Activated T-cell treated with anti-CD3 and anti-CD28 coated beads, Interleukin-2, amount 50 U/mL, for 72 hours (primary cell): ENCODE data around the gene OR8D4. TPM values are rescaled to one million over a fixed set of nuclear protein-coding genes. Genes with fewer than 3 reads are reported as not detected.
"Not testable (repeated sequence)": the region's sequence is repeated elsewhere in the genome, so short reads cannot be mapped to it uniquely, and the experiment has no call there.

Experiments
- ATAC-seq, 2 donors: fragments of 150-1000 bp; cut with Tn5 transposase; replicated peaks in 1 of 2; 2 replicates each; pipeline ENCODE4 v1.10.0; 2021; ENCODE audit warnings: moderate library complexity in 2 of 2, mild to moderate bottlenecking in 1 of 2
- DNase-seq, 2 donors: peaks; one replicate each; pipeline ENCODE4 v3.0.0; 2021 to 2022; ENCODE audit warnings: mixed read lengths in 1 of 2
- H3K27ac Mint-ChIP-seq: one replicate; pipeline ENCODE4 v1.8.0; 2022; ENCODE audit warnings: mild to moderate bottlenecking, moderate library complexity, mixed read lengths
- H3K27me3 Mint-ChIP-seq: one replicate; pipeline ENCODE4 v1.8.0; 2022; ENCODE audit warnings: low read depth, mixed read lengths
- H3K36me3 Mint-ChIP-seq, 2 donors: one replicate each; pipeline ENCODE4 v1.8.0; 2022; ENCODE audit warnings: mixed read lengths in 2 of 2, mild to moderate bottlenecking in 1 of 2; ENCODE audit not compliant: insufficient read depth in 2 of 2
- H3K4me1 Mint-ChIP-seq: one replicate; pipeline ENCODE4 v1.8.0; 2022; ENCODE audit warnings: low read depth, mixed read lengths
- H3K4me3 Mint-ChIP-seq, 2 donors: one replicate each; pipeline ENCODE4 v1.8.0; 2022; ENCODE audit warnings: mild to moderate bottlenecking in 2 of 2, mixed read lengths in 2 of 2, moderate library complexity in 2 of 2
- H3K9me3 Mint-ChIP-seq, 2 donors: one replicate each; pipeline ENCODE4 v1.8.0; 2022; ENCODE audit warnings: mixed read lengths in 2 of 2
- total RNA-seq, 2 donors: library from RNA; stranded (reverse); gene quantifications; one replicate each; pipeline ENCODE4 v1.2.3, GENCODE V29; 2022

OR8D4 gene
- not detected for total RNA-seq

- ATAC-seq (no peak), DNase-seq (no peak)
- Mint-ChIP-seq H3K27ac (no peak within 1 kb of the TSS), H3K4me3 (no peak within 1 kb of the TSS), H3K27me3 (peaks cover 8% of the 10 kb centered on the region), H3K4me1 (no peaks in the 10 kb centered on the region), H3K9me3 (no peaks in the 10 kb centered on the region), H3K36me3 (no peaks in the 10 kb centered on the region)
Observed at GRCh38 chr11:123901867-123902266, at the start of gene OR8D4. Gene OR8D4 (plus strand): TSS chr11:123902167. CDS start chr11:123906432, 4,265 bp downstream.

GRCh38 chr11:123852321-123852720, 49.6 kb upstream of the OR8D4 start:
- no peak overlapping the region for H3K27ac Mint-ChIP-seq
- no peaks in the 10 kb centered on the region for H3K36me3 Mint-ChIP-seq
- no peak for ATAC-seq
- peaks cover 10% of the 10 kb centered on the region for H3K27me3 Mint-ChIP-seq
- H3K4me3 Mint-ChIP-seq = no peak overlapping the region
- no peak for DNase-seq
- H3K9me3 Mint-ChIP-seq = peaks cover 1 to 6% of the 10 kb centered on the region in 2 donors
- no peaks in the 10 kb centered on the region for H3K4me1 Mint-ChIP-seq

GRCh38 chr11:123853038-123853437, 48.9 kb upstream of the OR8D4 start:
- DNase-seq (no peak), ATAC-seq (no peak)
- no peaks in the 10 kb centered on the region for H3K36me3 Mint-ChIP-seq
- peaks cover 10% of the 10 kb centered on the region for H3K27me3 Mint-ChIP-seq
- H3K9me3 Mint-ChIP-seq = peaks cover 1 to 6% of the 10 kb centered on the region in 2 donors
- no peak overlapping the region for H3K4me3 Mint-ChIP-seq
- H3K4me1 Mint-ChIP-seq = no peaks in the 10 kb centered on the region
- H3K27ac Mint-ChIP-seq = no peak overlapping the region

GRCh38 chr11:123856444-123856843, 45.5 kb upstream of the OR8D4 start:
- Mint-ChIP-seq H3K4me1 (no peaks in the 10 kb centered on the region), H3K27me3 (no peaks in the 10 kb centered on the region), H3K4me3 (no peak overlapping the region), H3K36me3 (no peaks in the 10 kb centered on the region), H3K27ac (no peak overlapping the region), H3K9me3 (peaks cover 0 to 6% of the 10 kb centered on the region in 2 donors)
- DNase-seq (no peak), ATAC-seq (no peak)

DNA sequence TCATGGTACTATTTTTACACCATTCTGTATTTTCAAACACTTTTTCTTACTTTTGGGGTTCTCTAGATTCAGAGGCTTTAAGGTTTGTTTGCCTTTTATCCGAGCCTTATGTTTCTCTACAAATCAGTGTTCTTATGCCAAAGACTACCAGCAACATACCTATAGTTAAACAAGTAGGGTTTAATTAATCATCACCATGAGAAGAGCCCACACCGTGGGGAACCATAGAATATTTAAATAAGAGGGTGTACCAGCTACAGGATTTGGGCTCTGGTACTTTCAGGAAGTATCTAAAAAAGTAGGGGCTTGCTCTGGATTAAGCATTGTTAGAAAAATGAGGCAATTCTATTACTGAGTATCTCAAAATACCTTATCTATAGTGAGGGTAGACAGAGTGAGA, 42.2 kb upstream of the OR8D4 start:
- Mint-ChIP-seq H3K27ac (no peak overlapping the region), H3K4me1 (no peaks in the 10 kb centered on the region), H3K27me3 (no peaks in the 10 kb centered on the region), H3K9me3 (peaks cover 0 to 6% of the 10 kb centered on the region in 2 donors), H3K36me3 (no peaks in the 10 kb centered on the region), H3K4me3 (no peak overlapping the region)
- ATAC-seq (no peak), DNase-seq (no peak)

DNA sequence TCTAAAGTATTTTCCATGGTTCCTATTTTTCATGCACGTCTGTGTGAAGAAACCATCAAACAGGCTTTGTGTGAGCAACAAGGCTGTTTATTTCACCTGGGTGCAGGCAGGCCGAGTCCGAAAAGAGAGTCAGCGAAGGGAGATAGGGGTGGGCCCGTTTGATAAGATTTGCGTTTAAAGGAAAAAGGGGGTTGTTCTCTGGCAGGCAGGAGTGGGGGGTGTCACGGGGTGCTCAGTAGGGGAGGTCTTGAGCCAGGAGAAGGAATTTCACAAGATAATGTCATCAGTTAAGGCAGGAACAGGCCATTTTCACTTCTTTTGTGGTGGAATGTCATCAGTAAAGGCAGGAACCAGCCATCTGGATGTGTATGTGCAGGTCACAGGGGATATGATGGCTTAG, 36.7 kb upstream of the OR8D4 start:
- H3K4me3 Mint-ChIP-seq, H3K4me1 Mint-ChIP-seq, H3K27ac Mint-ChIP-seq, H3K36me3 Mint-ChIP-seq, H3K27me3 Mint-ChIP-seq, DNase-seq, ATAC-seq, H3K9me3 Mint-ChIP-seq: not testable (repeated sequence)

- DNase-seq = not testable (repeated sequence)
Observed at GRCh38 chr11:123867795-123868194, 34.2 kb upstream of the OR8D4 start.

DNA sequence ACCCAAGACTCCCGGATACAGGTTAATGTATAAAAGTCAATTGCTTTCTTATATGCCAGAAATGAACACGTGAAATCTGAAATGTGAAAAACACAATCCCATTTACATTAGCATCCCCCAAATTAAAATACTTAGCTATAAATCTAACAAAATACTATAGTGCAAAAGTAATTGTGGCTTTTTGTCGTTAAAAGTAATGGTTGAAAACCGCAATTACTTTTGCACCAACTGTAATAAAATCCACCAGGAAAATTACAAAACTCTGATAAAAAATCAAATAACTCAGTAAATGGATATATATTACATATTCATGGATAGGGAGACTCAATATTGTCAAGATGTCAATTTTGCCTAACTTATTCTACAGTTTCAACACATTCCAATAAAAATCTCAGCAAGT, 21.1 kb upstream of the OR8D4 start:
- no peak for DNase-seq
- Mint-ChIP-seq H3K4me1 (no peaks in the 10 kb centered on the region), H3K27me3 (peaks cover 6% of the 10 kb centered on the region), H3K9me3 (peaks cover 0 to 2% of the 10 kb centered on the region in 2 donors), H3K4me3 (no peak overlapping the region), H3K36me3 (no peaks in the 10 kb centered on the region), H3K27ac (no peak overlapping the region)
- ATAC-seq = no peak

More at GRCh38 chr11:123867795-123868194, 34.2 kb upstream of the OR8D4 start:
- not testable (repeated sequence) for ATAC-seq, H3K27ac Mint-ChIP-seq, H3K4me3 Mint-ChIP-seq, H3K9me3 Mint-ChIP-seq, H3K27me3 Mint-ChIP-seq, H3K4me1 Mint-ChIP-seq, H3K36me3 Mint-ChIP-seq

- no peaks in the 10 kb centered on the region for H3K4me1 Mint-ChIP-seq
- H3K4me3 Mint-ChIP-seq = no peak within 1 kb of the TSS
- H3K27me3 Mint-ChIP-seq = peaks cover 6% of the 10 kb centered on the region
- H3K27ac Mint-ChIP-seq = no peak within 1 kb of the TSS
- no peaks in the 10 kb centered on the region for H3K36me3 Mint-ChIP-seq
- H3K9me3 Mint-ChIP-seq = no peaks in the 10 kb centered on the region
- DNase-seq = no peak
- no peak for ATAC-seq
Observed at GRCh38 chr11:123885570-123885969, 16.4 kb upstream of the OR8D4 start, which contains the start of gene TMEM225. Gene TMEM225 (minus strand): TSS chr11:123885670. CDS start chr11:123885425, 245 bp downstream.

DNA sequence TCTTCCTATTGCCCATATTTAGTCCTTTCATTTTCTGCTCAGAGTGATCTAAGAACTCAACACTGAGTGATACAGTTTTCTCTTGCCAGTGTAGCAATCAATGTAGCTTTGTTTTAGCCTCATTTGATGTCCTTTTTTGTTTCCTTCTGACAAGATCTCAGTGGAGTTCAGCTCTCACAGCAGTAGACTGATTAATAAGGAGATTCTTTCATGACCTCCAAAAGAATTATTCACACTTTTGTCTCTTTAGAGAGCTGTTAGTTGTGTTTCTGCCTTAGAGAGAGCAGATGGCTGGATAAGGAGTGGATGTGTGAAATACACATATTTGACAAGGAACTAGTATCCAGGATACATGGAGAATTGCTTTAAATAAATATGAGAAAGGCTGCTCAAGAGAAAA, 9.9 kb upstream of the OR8D4 start:
- Mint-ChIP-seq H3K4me1 (no peaks in the 10 kb centered on the region), H3K9me3 (no peaks in the 10 kb centered on the region), H3K27me3 (no peaks in the 10 kb centered on the region), H3K4me3 (no peak overlapping the region), H3K27ac (no peak overlapping the region), H3K36me3 (no peaks in the 10 kb centered on the region)
- no peak for DNase-seq
- ATAC-seq = no peak

- no peaks in the 10 kb centered on the region for H3K36me3 Mint-ChIP-seq
- ATAC-seq (no peak), DNase-seq (no peak)
- H3K9me3 Mint-ChIP-seq = no peaks in the 10 kb centered on the region
- H3K4me1 Mint-ChIP-seq = no peaks in the 10 kb centered on the region
- no peak overlapping the region for H3K4me3 Mint-ChIP-seq
- peaks cover 8% of the 10 kb centered on the region for H3K27me3 Mint-ChIP-seq
- H3K27ac Mint-ChIP-seq = no peak overlapping the region
Observed at GRCh38 chr11:123899792-123900191, 2.2 kb upstream of the OR8D4 start.

- no peaks in the 10 kb centered on the region for H3K9me3 Mint-ChIP-seq
- no peak for DNase-seq
- H3K36me3 Mint-ChIP-seq = no peaks in the 10 kb centered on the region
- H3K4me3 Mint-ChIP-seq = no peak overlapping the region
- no peak overlapping the region for H3K27ac Mint-ChIP-seq
- peak in 1 of 2 donors; percentile 36 for ATAC-seq
- no peaks in the 10 kb centered on the region for H3K4me1 Mint-ChIP-seq
- H3K27me3 Mint-ChIP-seq = peaks cover 8% of the 10 kb centered on the region
Observed at GRCh38 chr11:123903932-123904331, 2.0 kb downstream of the OR8D4 start.

DNA sequence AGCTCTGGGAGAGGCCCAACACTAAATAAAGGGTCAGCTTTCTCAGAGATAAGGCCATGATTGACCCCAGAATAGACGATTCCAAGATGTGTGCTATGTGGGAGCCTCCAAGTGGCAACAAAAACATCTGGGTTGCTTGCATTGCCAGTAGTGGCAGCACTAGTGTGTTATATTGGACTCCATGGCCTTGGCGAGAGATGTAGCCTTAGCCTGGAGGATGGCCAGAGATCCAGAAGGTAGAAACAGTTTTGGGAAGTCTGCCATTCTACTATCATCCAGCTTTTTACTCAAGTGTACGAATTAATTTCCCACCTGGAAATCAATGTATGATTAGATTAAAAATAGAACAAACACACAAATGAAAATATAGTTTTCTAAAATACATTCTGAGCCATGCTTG, 3.0 kb downstream of the OR8D4 start:
- DNase-seq (no peak), ATAC-seq (no peak)
- Mint-ChIP-seq H3K27ac (no peak overlapping the region), H3K27me3 (peaks cover 8% of the 10 kb centered on the region), H3K9me3 (no peaks in the 10 kb centered on the region), H3K4me1 (no peaks in the 10 kb centered on the region), H3K4me3 (no peak overlapping the region), H3K36me3 (no peaks in the 10 kb centered on the region)

- DNase-seq (no peak), ATAC-seq (no peak)
- H3K9me3 Mint-ChIP-seq = no peaks in the 10 kb centered on the region
- no peak overlapping the region for H3K4me3 Mint-ChIP-seq
- no peak overlapping the region for H3K27ac Mint-ChIP-seq
- no peaks in the 10 kb centered on the region for H3K36me3 Mint-ChIP-seq
- H3K27me3 Mint-ChIP-seq = peaks cover 8% of the 10 kb centered on the region
- H3K4me1 Mint-ChIP-seq = no peaks in the 10 kb centered on the region
Observed at GRCh38 chr11:123905826-123906225, 3.9 kb downstream of the OR8D4 start.
